Caco-2 (cell line): ENCODE data around the gene ESYT1. TPM values are rescaled to one million over a fixed set of nuclear protein-coding genes. Genes with fewer than 3 reads are reported as not detected.

Experiments used
- BruUV-seq: library from RNA; stranded (reverse); fragments of 400-500 nt; replicated peaks from 2 replicates; lab custom pipeline; 2021; lab: Mats Ljungman, UMichigan
- CTCF ChIA-PET: fragments of 300-600 bp; sonication (Branson Sonifier 250); formaldehyde crosslinking; loops from one replicate; lab custom pipeline; 2022; ENCODE audit warnings: antibody characterized with exemption; lab: Charles Lee
- POLR2A ChIA-PET: fragments of 300-600 bp; sonication (Branson Sonifier 250); formaldehyde crosslinking; loops from one replicate; lab custom pipeline; 2022; ENCODE audit warnings: antibody characterized with exemption; lab: Charles Lee
- DNase-seq, 2 experiments: peaks; one replicate each; pipeline versions ENCODE4 v3.0.0 to v3.0.0-alpha.2; 2020 to 2022
- H3K27me3 ChIP-seq: replicated peaks from 2 replicates; pipeline ENCODE4 v1.6.0; 2011; ENCODE audit warnings: low read length; ENCODE audit not compliant: control insufficient read depth, insufficient read depth
- H3K36me3 ChIP-seq: 2 replicates; pipeline ENCODE4 v1.5.1; 2011; ENCODE audit warnings: low read length; ENCODE audit not compliant: control insufficient read depth, insufficient read depth
- H3K4me1 ChIP-seq: fragments of 250-450 bp; sonication (Bioruptor Pico); 2 replicates; pipeline ENCODE4 v1.5.1; 2020; ENCODE audit warnings: mild to moderate bottlenecking
- H3K4me3 ChIP-seq: 2 replicates; pipeline ENCODE4 v1.5.1; 2011; ENCODE audit warnings: low read depth, mild to moderate bottlenecking, control low read depth, low read length
- H3K9me3 ChIP-seq: fragments of 250-450 bp; sonication (Bioruptor Pico); 2 replicates; pipeline ENCODE4 v1.5.1; 2020; ENCODE audit warnings: mild to moderate bottlenecking, moderate library complexity
- H3K27ac Mint-ChIP-seq: one replicate; pipeline ENCODE4 v1.8.0; 2022; ENCODE audit warnings: mixed read lengths; ENCODE audit not compliant: unreplicated experiment
- H3K27me3 Mint-ChIP-seq: one replicate; pipeline ENCODE4 v1.8.0; 2022; ENCODE audit warnings: mixed read lengths; ENCODE audit not compliant: insufficient read depth, unreplicated experiment
- H3K36me3 Mint-ChIP-seq: one replicate; pipeline ENCODE4 v1.8.0; 2022; ENCODE audit warnings: mild to moderate bottlenecking, mixed read lengths; ENCODE audit not compliant: insufficient read depth, unreplicated experiment
- H3K4me1 Mint-ChIP-seq: one replicate; pipeline ENCODE4 v1.8.0; 2022; ENCODE audit warnings: low read depth, mixed read lengths; ENCODE audit not compliant: unreplicated experiment
- H3K4me3 Mint-ChIP-seq: one replicate; pipeline ENCODE4 v1.8.0; 2022; ENCODE audit warnings: mild to moderate bottlenecking, moderate library complexity, mixed read lengths; ENCODE audit not compliant: unreplicated experiment
- H3K9me3 Mint-ChIP-seq: one replicate; pipeline ENCODE4 v1.8.0; 2022; ENCODE audit warnings: mixed read lengths; ENCODE audit not compliant: unreplicated experiment
- CTCF ChIP-seq, 2 experiments: fragments of 200-600 bp in 1 of 2; IDR thresholded peaks; 1 replicate in 1 of 2; 2 replicates in 1 of 2; pipeline versions ENCODE4 v1.5.1 to v1.8.0; 2011 to 2022; ENCODE audit warnings: antibody characterized with exemption in 1 of 2, control low read depth in 1 of 2, inconsistent platforms in 1 of 2, low read depth in 1 of 2, low read length in 1 of 2, mild to moderate bottlenecking in 1 of 2, moderate library complexity in 1 of 2; ENCODE audit not compliant: insufficient read depth in 1 of 2, severe bottlenecking in 1 of 2, unreplicated experiment in 1 of 2
- intact Hi-C: fragments of 100-400 bp; cut with micrococcal nuclease; formaldehyde crosslinking; loops from one replicate; pipeline ENCODE4 v1.10.0; 2022; ENCODE audit not compliant: unreplicated experiment
- total RNA-seq: library from RNA; stranded (reverse); gene quantifications from 2 replicates; pipeline ENCODE4 v1.2.3, GENCODE V29; 2022

Gene ESYT1
- total RNA-seq, 1 experiment from 2014 or later = 79.0 TPM

- Histone ChIP-seq H3K27me3 (no peaks in the 10 kb centered on the region), H3K4me1 (peaks cover 24% of the 10 kb centered on the region), H3K4me3 (peak overlapping the region; percentile 74), H3K36me3 (peaks cover 13% of the 10 kb centered on the region), H3K9me3 (no peaks in the 10 kb centered on the region)
- TSS peak; percentile 44 for BruUV-seq
- Mint-ChIP-seq H3K27ac (peak overlapping the region; percentile 92), H3K9me3 (no peaks in the 10 kb centered on the region), H3K27me3 (no peaks in the 10 kb centered on the region), H3K4me1 (peaks cover 14% of the 10 kb centered on the region), H3K4me3 (peak overlapping the region; percentile 89), H3K36me3 (peaks cover 59% of the 10 kb centered on the region)
- intact Hi-C loops = no loop called here
- ChIA-PET CTCF (interaction anchor here (0.6 to 3.2 kb wide), 5 partner anchors 8 to 1745 kb away, joined by 3 to 12 read pairs (median 4); partner anchors contain the start of genes BLOC1S1 and PA2G4), POLR2A (interaction anchor here (1.3 to 4.1 kb wide), 2 partner anchors 23 to 25 kb away, joined by 3 to 48 read pairs; partner anchors contain the start of gene PA2G4)
- peak; percentile 59 to 73 for DNase-seq
- TF ChIP-seq CTCF (IDR thresholded peaks at IDR 0.05; ENCODE audit: insufficient read depth in 1 of 2, low read depth in 1 of 2, low read length in 1 of 2, severe bottlenecking in 1 of 2, unreplicated experiment in 1 of 2) = no peak
These were observed 47.4 kb upstream of the ESYT1 start for GRCh38 chr12:56080556-56081138.

GRCh38 chr12:56081393-56082347 is 46.4 kb upstream of the ESYT1 start:
- Mint-ChIP-seq H3K36me3 (peaks cover 69% of the 10 kb centered on the region), H3K4me3 (peak overlapping the region; percentile 89), H3K27me3 (no peaks in the 10 kb centered on the region), H3K9me3 (no peaks in the 10 kb centered on the region), H3K27ac (peak overlapping the region; percentile 92), H3K4me1 (peaks cover 22% of the 10 kb centered on the region)
- H3K4me3 ChIP-seq = peak overlapping the region; percentile 74
- no peak for TF ChIP-seq CTCF (IDR thresholded peaks at IDR 0.05; ENCODE audit: insufficient read depth in 1 of 2, low read depth in 1 of 2, low read length in 1 of 2, severe bottlenecking in 1 of 2, unreplicated experiment in 1 of 2)
- H3K9me3 ChIP-seq = no peaks in the 10 kb centered on the region
- ChIA-PET CTCF (interaction anchor here (0.8 to 3.2 kb wide), 2 partner anchors 23 to 45 kb away, joined by 3 to 12 read pairs; partner anchors contain the start of gene PA2G4), POLR2A (interaction anchor here (0.6 to 4.1 kb wide), 4 partner anchors 15 to 36 kb away, joined by 3 to 48 read pairs (median 5); partner anchors contain the start of genes PA2G4 and ZC3H10)
- H3K4me1 ChIP-seq = peaks cover 24% of the 10 kb centered on the region
- peaks cover 17% of the 10 kb centered on the region for H3K36me3 ChIP-seq
- DNase-seq = peak; percentile 79 to 87
- BruUV-seq = no TSS peak
- intact Hi-C loops = no loop called here
- no peaks in the 10 kb centered on the region for H3K27me3 ChIP-seq

- no peaks in the 10 kb centered on the region for H3K27me3 Mint-ChIP-seq
- H3K36me3 Mint-ChIP-seq = peaks cover 76% of the 10 kb centered on the region
- POLR2A ChIA-PET = interaction anchor here (4.1 kb wide), 1 partner anchor 21 kb away, joined by 48 read pairs; the partner anchor contains the start of gene PA2G4
- intact Hi-C loops = no loop called here
- Histone ChIP-seq H3K27me3 (no peaks in the 10 kb centered on the region), H3K4me1 (peaks cover 24% of the 10 kb centered on the region), H3K9me3 (no peaks in the 10 kb centered on the region), H3K36me3 (peaks cover 18% of the 10 kb centered on the region), H3K4me3 (peak overlapping the region; percentile 74)
- no peaks in the 10 kb centered on the region for H3K9me3 Mint-ChIP-seq
- H3K27ac Mint-ChIP-seq = peak overlapping the region; percentile 92
- no peak for DNase-seq
- H3K4me3 Mint-ChIP-seq = peak overlapping the region; percentile 89
- H3K4me1 Mint-ChIP-seq = peaks cover 22% of the 10 kb centered on the region
- CTCF ChIA-PET = interaction anchor here (3.2 kb wide), 1 partner anchor 22 kb away, joined by 12 read pairs; the partner anchor contains the start of gene PA2G4
- TF ChIP-seq CTCF (IDR thresholded peaks at IDR 0.05; ENCODE audit: insufficient read depth in 1 of 2, low read depth in 1 of 2, low read length in 1 of 2, severe bottlenecking in 1 of 2, unreplicated experiment in 1 of 2) = no peak
- no TSS peak for BruUV-seq
These were observed 45.7 kb upstream of the ESYT1 start for GRCh38 chr12:56082382-56082781.
